NCI-H2227 treated with DMSO at 0.1 percent for 48 hours (cell line): Measurements from ENCODE around the gene RASA3.

ENCODE experiments used
- DNase-seq: peaks from one replicate; lab custom pipeline; 2025; lab: John Stamatoyannopoulos, UW

RASA3 gene

GRCh38 chr13:113936166-113936965 lies 196.1 kb downstream of the RASA3 start:
- no peak for DNase-seq

GRCh38 chr13:113935001-113935844 lies 197.2 kb downstream of the RASA3 start:
- no peak for DNase-seq

- DNase-seq: no peak
These were observed 197.8 kb downstream of the RASA3 start for GRCh38 chr13:113934576-113934975.

- DNase-seq: no peak
These were observed 198.5 kb downstream of the RASA3 start for GRCh38 chr13:113933901-113934300.

GRCh38 chr13:113931841-113932459 lies 200.5 kb downstream of the RASA3 start:
- no peak for DNase-seq

- DNase-seq: no peak
These were observed 201.5 kb downstream of the RASA3 start for GRCh38 chr13:113930671-113931637.

- no peak for DNase-seq
These were observed 202.5 kb downstream of the RASA3 start for GRCh38 chr13:113929628-113930615.

GRCh38 chr13:113928685-113929627 lies 203.5 kb downstream of the RASA3 start:
- DNase-seq: no peak
